HFF-Myc (cell line): ENCODE data around the gene LIMK1.

Experiments used
- DNase-seq: peaks from one replicate; pipeline ENCODE4 v3.0.0-alpha.2; 2011; ENCODE audit warnings: low read depth; ENCODE audit errors: extremely low read depth
- H3K4me3 ChIP-seq: replicated peaks from 2 replicates; pipeline ENCODE4 v1.5.1; 2011; ENCODE audit warnings: low read depth, mild to moderate bottlenecking, control low read depth, low read length
- TF ChIP-seq, protein P1 (sequence below): IDR thresholded peaks from 2 replicates; pipeline ENCODE4 v1.5.1; 2012; ENCODE audit warnings: mild to moderate bottlenecking, low read depth, low read length, control low read depth; ENCODE audit errors: missing control alignments

LIMK1 gene

DNA sequence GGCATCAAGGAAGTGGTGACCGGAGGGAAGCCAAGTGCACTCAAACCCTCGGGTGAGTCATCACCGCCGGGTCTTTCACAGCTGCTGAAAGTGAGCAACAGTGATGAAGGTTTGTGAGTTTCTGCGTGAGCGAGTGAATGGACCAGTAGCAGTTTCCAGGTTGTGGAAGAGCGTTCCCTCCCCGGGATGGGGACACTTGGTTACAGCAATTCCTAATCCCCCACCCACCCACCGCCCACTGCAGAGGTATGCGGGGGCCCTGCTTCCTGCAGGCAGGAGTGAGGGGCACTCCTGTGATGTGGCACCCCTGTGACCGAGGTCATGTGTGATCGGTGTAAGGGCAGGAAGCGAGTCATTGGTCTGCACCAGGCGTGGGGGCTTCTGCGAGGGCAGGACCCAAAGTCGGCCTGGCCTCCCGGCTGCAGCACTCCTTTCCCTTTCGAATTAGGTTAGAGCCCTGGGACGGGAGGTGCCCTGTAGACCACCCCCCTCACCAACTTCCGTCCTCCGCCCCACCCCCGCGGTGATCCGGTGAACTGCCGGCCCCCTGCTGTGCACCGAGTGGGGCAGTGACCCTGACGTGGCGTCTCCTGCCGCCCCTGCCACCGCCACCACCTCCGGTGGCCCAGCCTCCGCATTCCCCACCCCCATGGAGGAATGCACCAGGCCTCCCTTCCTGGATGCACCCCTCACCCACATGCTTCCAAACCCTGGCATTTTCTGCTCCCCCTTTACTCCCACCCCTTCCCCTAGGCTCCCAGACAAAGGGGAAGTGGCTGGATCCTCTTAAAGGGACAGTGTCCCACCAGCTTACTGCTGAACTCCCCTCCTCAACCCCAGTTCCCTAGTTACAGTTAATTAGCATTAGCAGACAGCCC, 10.9 kb downstream of the LIMK1 start:
- DNase-seq, result peak; percentile 82
- H3K4me3 ChIP-seq, result peak overlapping the region; percentile 28
- TF ChIP-seq, protein P1, sequence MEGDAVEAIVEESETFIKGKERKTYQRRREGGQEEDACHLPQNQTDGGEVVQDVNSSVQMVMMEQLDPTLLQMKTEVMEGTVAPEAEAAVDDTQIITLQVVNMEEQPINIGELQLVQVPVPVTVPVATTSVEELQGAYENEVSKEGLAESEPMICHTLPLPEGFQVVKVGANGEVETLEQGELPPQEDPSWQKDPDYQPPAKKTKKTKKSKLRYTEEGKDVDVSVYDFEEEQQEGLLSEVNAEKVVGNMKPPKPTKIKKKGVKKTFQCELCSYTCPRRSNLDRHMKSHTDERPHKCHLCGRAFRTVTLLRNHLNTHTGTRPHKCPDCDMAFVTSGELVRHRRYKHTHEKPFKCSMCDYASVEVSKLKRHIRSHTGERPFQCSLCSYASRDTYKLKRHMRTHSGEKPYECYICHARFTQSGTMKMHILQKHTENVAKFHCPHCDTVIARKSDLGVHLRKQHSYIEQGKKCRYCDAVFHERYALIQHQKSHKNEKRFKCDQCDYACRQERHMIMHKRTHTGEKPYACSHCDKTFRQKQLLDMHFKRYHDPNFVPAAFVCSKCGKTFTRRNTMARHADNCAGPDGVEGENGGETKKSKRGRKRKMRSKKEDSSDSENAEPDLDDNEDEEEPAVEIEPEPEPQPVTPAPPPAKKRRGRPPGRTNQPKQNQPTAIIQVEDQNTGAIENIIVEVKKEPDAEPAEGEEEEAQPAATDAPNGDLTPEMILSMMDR, result no peak

DNA sequence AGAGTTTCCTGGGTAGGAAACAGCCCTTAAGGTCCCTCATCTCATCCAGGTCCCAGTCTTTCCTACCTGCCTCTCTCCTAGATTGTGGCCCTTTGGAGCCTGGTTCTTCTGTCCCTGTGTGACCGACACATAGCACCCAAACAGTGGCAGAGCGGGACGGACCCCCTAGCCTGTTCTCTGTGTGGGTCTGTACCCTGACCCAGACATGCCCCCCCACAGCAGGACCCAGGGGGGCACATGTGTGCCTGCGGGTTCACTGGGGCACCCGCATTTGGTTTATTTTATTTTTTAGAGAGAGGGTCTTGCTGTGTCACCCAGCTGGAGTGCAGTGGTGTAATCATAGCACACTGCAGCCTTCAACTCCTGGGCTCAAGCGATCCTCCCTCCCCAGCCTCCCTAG, 11.5 kb downstream of the LIMK1 start:
- no peak for DNase-seq
- peak overlapping the region; percentile 28; the same call in 1 of the 2 replicates for H3K4me3 ChIP-seq
- TF ChIP-seq, protein P1, result no peak

DNA sequence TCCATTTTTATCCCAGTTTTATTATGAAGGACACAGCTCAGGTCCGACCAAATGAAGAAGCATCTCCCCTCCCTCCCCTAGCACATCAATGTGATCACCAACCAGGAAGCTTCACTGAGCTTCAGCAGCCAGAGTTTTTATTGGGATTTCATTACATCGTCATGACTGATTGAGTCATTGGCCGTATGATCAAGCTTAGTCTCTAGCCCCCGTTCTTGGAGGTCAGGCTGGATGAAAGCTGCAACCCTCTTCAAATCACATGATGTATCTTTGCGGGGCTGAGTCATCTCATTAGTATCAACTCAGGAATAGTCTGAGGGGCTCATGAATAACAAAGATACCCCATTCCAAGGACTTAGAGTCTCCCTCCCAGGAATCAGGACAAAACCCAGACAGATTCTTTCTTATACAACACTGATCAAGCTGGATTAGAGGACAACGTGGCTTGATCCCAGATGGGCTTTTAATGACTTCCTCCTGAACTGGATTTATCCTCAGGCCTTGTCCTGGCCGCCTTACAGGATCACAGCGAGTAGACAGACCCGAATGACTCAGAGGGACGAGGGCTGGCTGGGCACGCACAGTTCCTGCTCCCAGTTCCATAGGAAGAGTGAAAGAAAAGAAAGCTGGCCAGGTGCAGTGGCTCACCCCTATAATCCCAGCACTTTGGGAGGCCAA, 14.5 kb downstream of the LIMK1 start:
- no peak overlapping the region for H3K4me3 ChIP-seq
- peak; percentile 94 for DNase-seq
- TF ChIP-seq, protein P1, result no peak

DNA sequence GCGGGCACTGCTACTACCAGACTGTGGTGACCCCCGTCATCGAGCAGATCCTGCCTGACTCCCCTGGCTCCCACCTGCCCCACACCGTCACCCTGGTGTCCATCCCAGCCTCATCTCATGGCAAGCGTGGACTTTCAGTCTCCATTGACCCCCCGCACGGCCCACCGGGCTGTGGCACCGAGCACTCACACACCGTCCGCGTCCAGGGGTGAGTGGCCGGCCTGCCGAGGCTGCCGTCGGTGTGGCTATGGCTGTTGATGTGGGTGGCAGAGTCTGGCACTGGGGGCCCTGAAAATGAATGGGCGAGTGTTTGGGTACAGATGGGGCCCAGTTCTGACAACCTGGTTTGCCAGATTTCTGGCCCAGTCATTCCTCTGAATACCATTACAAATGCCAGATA, 15.4 kb downstream of the LIMK1 start:
- DNase-seq, result no peak
- TF ChIP-seq, protein P1, result no peak
- H3K4me3 ChIP-seq, result no peak overlapping the region

DNA sequence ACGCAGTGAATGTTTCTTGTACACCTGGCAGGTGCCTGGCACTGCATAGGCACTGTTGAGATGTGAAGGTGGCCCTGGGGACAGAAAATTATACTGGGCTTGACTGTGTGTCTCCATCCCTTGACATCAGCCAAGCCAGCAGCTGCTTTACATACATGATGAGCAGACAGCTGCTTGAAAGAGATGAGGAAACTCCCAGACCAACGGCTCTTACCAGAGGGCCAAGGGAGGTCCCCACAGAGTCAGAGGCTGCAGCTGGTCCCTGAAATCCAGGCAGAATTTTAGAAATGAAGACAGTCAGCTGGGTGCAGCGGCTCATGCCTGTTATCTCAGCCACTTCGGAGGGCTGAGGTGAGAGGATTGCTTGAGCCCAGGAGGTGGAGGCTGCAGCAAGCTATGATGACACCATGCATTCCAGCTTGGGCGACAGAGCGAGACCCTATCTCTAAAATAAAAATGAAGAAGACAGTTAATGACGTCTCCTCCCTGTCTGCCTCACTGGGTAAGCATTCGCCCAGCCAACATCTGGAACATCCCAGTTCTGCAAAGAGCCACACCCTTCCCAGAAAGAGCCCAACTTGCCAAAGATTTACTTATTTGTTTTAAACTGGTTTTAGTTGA, 17.6 kb downstream of the LIMK1 start:
- no peak for DNase-seq
- TF ChIP-seq, protein P1, result no peak
- H3K4me3 ChIP-seq, result no peak overlapping the region

DNA sequence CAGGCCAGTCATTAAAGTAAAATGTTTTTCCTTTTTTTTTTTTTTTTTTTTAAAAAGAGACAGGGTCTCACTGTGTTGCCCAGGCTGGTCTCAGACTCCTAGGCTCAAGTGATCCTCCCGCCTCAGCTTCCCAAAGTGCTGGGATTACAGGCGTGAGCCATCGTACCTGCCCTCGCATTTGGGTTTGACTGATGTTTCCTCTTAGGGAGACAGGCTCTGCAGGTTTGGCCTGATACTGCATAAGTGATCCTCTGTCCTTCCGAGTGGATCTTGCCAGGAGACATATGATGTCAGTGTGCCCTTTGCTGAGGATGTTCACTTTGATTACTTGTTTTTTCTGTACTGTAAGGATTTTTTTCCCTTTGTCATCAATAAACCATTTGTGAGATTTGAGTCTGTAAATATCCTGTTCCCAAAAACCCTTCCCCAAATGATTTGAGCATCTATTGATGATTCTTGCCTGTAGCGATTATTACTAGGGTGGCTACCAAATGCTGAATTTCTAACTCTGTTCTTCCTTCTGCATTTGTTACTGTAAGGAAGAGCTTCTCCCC, 19.7 kb downstream of the LIMK1 start:
- no peak overlapping the region for H3K4me3 ChIP-seq
- TF ChIP-seq, protein P1, result no peak
- DNase-seq, result no peak
